Medulla oblongata (tissue), 1 donor: ENCODE data around the gene RAB36.

Experiments used
- DNase-seq: peaks from one replicate; pipeline ENCODE4 v3.0.0-alpha.2; 2015; ENCODE audit errors: extremely low spot score

RAB36 gene

DNA sequence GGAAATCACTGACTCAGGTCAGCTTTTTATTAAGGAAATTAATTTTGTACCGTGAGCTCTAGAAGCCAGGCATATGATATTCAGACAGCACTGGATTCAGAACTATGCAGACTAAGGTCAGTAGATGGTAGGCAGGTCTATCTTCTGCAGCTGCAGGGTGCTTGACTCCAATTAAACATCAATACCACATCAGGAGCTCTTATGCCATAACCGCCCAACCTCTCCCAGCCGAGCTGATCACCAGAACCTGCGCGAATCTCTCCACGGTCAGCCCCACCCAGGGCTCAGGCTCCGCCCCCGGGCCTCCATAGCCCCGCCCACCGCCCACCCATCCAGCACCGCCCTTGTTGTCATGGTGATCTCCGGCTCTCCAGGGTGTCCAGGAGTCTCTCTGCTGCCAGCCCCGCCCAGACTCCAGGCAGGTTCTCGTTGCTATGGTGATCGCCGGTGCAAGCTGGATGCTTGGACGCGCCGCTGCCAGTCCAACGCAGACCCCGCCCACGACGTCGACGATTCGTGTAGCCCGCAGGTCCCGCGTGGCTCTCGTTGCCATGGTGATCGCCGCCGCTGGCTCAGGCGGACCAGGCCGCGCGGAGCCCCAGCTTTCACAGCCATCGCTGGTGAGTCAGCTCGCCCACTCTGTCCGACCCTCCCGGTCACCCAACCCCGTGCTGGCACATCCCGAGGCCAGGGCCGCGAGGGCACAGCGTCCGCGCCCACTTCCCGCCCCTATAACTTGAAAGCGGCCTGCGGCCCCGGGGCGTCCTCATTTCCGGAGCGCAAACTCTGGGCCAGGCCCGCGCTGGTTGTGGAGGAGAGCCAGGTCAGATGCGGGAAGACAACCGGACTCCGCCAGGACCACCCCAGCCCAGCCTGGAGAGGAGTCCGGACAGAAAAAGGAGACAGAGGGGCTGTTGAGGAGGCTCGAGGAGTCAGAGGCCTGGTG, at the start of gene RAB36:
RAB36 (plus strand) TSS at position 546 of the 946 bp plus-strand sequence. CDS start 1,140 bp downstream, outside the sequence.
- peak; percentile 92 for DNase-seq

- DNase-seq = no peak
Observed at GRCh38 chr22:23095733-23096342, 49.4 kb upstream of the RAB36 start.

GRCh38 chr22:23097412-23098229, 47.7 kb upstream of the RAB36 start:
- no peak for DNase-seq

DNA sequence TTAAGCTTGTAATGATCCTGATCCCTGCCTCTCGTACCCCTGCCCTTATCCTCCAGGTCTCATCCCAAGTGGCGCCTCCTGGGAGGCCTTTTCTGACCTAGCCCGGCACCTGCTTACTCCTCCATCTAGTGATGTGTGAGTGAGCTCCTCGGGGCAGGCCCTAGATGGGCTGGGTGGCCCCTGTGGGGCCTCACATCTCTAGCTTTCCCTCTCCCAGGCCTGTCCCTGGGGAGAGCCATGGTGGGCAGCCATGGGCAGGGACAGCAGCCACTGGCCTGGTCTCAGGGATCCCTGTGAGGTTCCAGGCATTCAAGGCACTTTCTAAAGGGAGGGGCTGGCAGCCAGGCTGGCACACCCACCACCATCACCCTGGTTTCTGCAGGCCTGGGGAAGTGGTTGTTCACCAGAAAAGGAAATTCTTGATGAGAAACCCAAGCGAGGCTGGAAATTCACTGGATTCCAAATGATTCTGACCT, 47.0 kb upstream of the RAB36 start:
- no peak for DNase-seq

DNA sequence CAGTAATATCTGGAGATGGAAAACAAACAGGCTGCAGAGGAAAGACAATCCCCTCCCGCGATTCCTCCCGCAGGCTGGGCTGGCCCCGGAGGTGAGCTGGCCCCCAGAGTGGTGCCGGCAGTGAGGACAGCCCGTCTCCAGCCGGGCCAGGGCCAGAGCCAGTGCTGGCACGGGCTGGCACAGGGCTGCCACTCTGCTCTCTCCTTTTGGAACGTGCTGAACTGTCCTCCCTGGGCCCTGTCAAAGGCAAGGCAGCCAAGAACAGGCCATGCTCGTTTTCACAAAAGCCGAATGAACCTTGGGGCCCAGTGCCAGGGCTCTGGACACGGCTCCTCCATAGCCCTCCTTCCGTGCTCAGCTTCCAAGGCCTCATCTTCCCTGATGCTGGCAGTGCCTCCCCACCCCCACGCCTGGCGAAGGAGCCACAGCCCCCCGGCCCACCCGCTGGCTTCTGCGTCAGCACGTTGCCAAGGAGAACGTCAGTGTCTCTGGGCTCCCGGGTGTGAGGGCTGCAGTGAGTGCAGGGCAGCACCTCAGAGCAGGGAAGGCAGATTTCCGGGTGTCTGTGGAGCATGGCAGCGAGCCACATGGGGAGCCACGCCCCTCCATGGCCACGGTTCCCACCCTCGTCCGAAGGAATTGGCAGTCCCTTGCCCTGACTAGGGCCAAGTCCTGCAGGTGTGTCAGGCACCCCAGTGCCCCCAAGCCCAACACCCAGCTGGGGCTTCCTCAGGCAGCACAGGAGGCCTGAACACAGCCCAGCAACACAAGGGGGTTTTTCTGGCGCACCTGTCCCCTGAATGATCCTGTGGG, 46.4 kb upstream of the RAB36 start:
- DNase-seq = peak; percentile 68

DNA sequence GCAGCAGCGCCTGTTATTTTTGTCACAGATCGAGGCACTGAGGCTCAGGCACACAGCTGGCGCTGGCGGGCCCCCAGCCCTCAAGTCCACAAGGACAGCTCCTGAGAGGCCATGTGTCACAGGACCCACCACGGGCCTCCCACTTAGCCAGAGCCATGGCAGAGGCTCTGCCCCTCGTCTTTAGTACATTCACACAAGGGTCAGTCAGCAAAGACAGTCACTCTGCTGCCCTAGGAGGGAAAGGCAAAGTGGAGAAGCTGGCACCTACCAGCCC, 45.8 kb upstream of the RAB36 start:
- no peak for DNase-seq

DNA sequence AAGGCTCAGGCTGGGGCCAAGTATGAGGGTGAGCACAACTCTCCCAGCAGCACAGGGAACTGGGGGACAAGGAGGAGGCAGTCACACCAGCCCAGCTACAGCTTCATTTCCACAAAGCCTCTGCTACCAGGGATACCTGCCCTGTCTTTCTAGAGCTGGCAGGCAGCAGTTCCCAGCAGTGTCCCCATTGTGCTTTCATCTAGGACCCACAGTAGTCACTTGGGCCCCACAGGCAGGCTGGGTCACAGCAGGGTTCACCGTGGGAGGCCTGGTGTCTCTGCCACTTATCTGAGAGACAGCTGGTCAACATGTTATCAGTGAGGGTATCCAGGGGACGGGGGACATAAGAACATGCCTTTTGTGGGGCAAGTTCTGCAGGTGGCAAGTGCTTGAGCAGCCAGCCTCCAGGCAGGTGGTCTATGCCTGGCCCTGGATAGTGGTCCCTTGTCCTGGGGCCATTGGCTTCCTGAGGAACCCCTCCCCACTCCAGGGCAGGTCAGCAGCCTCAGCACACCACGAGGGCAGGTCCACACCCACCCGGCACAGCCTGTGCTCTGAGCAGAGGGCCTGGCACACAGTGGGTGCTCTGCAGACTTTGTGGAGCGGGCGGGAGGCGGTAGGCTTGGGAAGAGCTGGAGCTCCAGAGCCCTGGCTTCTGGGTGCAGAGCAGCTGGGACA, 45.0 kb upstream of the RAB36 start:
- no peak for DNase-seq

DNA sequence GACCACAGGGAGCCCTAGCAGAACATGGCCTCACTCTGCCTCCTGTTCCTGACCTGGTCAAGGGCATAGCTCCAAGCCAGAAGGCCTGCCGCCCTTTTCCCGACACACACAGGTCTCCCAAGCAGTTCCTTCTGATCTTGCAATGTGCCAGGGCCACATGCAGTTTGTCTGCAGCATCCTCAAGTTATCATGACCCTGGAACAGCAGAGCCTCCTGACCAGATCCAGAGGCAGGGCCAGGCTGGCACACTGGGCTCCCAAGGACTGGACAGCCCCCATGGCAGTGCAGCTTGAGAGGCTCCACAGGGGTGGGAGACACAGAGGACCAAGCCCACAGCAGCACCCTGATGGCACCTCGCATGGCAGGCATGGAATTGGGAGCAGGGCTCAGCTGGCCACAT, 43.8 kb upstream of the RAB36 start:
- no peak for DNase-seq

- no peak for DNase-seq
Observed at GRCh38 chr22:23102002-23102655, 43.1 kb upstream of the RAB36 start.

DNA sequence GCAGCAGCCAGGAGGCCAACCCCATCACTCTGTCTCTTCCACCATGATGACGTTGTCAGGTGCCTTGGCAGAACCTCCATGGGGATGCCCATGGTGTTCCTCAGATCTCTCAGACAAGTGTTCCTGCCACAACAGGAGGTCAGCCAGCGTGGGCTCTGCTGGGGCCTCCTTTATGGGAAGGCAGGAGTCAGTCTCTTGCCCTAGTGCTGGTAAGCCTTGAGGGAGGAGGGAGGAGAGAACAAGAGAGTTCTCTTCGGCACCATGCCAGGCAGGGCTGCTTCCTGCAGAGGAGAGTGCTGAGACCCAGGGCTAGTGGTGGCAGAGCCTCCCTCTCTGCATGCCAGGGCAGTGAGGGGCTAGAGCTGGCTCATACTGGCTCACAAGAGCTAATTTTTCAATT, 42.5 kb upstream of the RAB36 start:
- DNase-seq = no peak

DNA sequence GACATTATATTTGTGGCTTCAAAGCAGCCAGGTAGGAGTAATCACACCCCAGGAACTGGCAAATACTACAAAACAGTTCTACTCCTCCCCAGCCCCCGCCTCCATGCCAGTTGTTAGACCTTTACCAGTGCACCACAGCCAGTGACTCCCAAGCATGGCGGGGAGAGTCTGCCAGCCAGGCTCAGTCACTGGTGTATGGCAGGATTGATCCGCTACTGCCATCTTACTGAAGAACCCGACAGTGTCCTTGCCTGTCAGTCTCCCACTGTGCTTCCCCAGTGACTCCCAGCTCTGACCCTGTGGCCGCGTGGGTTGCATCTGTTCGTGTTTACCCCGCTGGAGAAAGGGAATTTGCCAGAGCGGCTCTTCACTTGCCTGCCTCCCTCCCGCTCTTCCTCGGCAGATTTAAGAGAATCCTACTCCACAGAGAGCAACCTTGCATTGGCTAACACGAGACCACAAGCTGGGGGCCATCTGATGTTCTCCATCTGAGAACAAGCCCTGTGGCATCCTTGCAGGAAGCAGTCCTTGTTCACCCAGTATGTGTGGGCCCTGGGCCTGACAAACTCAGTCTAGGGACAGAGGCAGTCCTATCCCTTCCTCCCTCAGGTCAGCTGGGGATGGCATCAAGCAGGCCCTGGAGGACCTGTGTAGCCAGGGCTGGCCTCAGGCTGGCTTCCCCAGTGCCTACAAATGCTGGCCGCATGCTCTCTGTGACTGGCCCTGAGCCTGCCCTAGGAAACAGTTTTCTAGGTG, 41.9 kb upstream of the RAB36 start:
- DNase-seq = no peak

DNA sequence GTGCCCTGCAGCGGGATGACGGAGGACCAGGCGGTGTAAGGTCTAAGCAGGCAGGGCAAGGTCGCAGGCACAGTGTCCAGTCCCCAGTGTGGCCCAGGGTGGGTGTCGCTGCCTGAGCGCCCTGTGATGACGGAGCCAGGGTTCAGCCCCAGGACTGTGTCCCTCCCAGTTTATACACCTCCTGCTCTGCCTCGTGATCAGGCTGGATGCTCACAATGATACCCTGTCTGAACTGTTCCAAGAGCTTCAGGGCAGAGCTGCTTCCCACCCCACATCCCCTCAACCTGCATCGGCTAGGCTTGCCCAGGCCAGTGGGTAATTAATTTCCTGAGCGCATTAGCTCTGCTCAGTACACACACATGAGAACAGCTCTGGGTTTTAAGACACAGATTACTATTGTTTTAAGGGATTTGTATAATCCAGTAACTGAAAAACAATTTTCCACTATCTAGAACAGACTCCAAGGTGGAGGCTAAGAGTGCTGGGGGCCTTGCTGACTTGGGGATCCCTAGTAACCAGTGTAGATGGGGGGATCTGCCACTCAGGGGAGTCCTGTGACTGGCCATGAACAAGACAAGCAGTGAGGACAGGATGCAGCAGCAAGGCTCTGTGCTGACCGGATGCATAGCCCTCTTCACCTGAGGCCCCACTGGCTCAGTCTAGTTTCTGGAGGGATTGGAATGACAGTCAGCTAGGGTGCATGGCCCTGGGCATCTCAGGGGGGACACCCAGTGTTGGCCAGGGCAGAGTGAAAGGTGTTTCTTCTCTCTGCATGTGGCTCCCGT, 40.9 kb upstream of the RAB36 start:
- DNase-seq = no peak

- DNase-seq = no peak
Observed at GRCh38 chr22:23105304-23105703, 40.0 kb upstream of the RAB36 start.

DNA sequence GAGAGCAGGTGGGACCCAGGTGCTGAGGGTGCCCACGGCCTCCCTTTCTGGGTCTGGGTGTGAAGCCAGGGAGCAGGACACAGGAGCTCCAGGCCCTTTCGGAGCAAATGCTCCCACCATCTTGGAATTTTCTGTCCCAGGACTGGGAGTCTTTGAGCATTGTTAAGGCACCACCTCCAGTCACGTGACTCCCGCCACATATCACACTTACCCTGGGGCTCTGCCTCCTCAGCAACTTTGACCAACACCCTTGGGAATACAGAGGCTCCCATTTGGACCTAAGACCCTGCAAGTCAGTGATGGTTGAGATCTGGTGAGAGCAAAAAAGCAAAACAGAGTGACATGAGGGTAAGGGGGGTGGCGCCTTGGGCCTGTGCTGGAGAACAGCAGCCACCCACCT, 39.4 kb upstream of the RAB36 start:
- no peak for DNase-seq

DNA sequence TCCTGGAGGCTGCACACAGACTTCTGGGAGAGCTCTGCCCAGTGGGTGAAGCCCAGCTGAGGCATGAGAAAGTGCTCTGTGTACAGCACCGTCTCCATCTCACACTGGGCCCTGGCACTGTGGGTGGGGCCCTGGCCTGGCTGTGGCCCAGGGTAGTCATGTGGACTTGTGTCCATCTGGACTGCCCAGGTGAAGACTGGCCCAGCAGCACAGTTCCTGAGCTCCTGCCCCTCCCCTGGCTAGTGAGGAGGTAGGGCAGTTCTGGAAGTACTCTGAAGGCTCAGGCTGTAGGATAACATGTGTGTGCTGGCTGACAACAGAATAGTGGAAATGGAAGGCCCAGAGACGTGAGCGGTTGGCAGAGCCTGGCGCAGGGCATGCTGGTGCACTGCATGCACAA, 38.9 kb upstream of the RAB36 start:
- no peak for DNase-seq

DNA sequence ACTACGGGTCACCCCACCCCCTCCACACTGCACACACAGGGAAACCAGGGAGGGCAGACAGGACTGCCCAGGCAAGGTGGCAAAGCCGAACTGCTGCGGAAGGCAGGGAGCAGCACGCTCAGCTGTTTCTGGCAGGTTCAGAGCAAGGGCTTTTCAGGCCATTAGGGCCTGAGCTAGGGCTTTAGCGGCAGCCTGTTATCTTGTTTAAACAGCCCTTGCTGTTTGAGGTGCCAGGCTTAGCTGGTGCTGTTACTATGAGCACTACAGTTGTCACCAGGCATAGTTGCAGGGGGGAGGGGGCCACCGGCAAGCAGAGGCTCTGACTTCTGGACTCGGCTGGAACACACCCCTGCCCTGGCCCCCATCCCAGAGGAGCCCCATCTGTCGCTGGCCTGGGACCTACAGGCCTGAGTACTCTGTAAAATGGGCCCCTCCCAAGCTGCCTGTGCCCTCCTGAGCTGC, 38.3 kb upstream of the RAB36 start:
- DNase-seq = no peak

DNA sequence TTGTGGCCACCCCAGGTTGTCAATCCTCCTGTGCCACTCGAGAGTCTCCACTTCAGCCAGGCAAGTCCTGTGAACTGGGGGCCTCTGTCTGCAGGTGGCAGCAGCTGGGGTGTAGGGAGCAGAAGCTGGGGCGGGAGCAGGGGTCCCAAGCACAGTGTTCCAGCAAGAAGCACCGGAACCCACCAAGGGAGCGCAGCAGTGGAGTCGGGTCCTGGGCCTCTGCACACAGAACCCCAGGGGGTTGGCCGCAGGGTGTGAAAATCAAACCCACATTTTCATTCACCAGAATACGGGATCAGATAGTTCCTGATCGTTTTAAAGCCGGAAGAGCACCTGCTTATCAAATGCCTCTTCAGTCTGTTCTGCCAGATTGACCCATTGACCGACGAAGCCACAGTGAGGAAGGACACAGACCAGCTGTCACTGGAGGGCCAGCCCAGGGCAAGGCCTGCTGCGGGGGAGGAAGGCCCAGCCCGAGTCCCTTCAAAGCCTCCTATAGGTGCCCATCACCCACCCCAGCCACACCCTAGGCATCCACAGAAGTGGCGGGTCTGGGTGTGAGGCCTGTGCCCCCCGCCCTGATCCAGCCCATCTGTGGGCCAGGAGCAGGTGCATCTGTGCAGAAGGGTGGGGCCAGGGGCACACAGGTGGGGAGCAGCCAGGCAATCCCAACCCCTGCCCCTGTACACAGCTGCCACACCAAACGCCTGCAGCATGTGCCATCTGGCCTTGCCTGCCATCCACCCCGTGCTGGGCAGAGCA, 37.6 kb upstream of the RAB36 start:
- DNase-seq = no peak
